Neural cell (in vitro differentiated cells): ENCODE results near the gene CCNL2.

Experiments
- EP300 ChIP-seq: fragments of 450-650 bp; conservative IDR thresholded peaks from 2 replicates; pipeline ENCODE4 v1.6.1; 2014; ENCODE audit warnings: antibody characterized with exemption, mild to moderate bottlenecking, moderate library complexity; ENCODE audit not compliant: poor library complexity, severe bottlenecking
- EZH2 ChIP-seq: fragments of 200-600, 300-800 bp; shearing (Covaris generic), sonication (generic); IDR thresholded peaks from 2 replicates; pipeline ENCODE4 v1.6.1; 2014; ENCODE audit warnings: antibody characterized with exemption, low read length, borderline replicate concordance, mild to moderate bottlenecking; ENCODE audit not compliant: insufficient read depth, poor library complexity, severe bottlenecking
- MXI1 ChIP-seq: fragments of 450-650 bp; conservative IDR thresholded peaks from 2 replicates; pipeline ENCODE4 v1.6.1; 2014; ENCODE audit warnings: antibody characterized with exemption, mild to moderate bottlenecking; ENCODE audit not compliant: poor library complexity, severe bottlenecking
- POLR2AphosphoS5 ChIP-seq: IDR thresholded peaks from 2 replicates; pipeline ENCODE4 v1.6.1; 2012
- RAD21 ChIP-seq: fragments of 450-650 bp; conservative IDR thresholded peaks from 2 replicates; pipeline ENCODE4 v1.6.1; 2014; ENCODE audit warnings: antibody characterized with exemption, mild to moderate bottlenecking, moderate library complexity
- SMC3 ChIP-seq: fragments of 450-650 bp; conservative IDR thresholded peaks from 2 replicates; pipeline ENCODE4 v1.6.1; 2014; ENCODE audit warnings: antibody characterized with exemption, mild to moderate bottlenecking, moderate library complexity; ENCODE audit not compliant: poor library complexity
- TAF1 ChIP-seq: IDR thresholded peaks from 2 replicates; pipeline ENCODE4 v1.6.1; 2012; ENCODE audit warnings: low read depth
- TF ChIP-seq, protein P1 (sequence below): fragments of 450-650 bp; IDR thresholded peaks from 2 replicates; pipeline ENCODE4 v1.5.1; 2014; ENCODE audit warnings: antibody characterized with exemption, mild to moderate bottlenecking, moderate library complexity; ENCODE audit not compliant: poor library complexity, severe bottlenecking
- TF ChIP-seq, protein P2 (sequence below): IDR thresholded peaks from 2 replicates; pipeline ENCODE4 v1.6.1; 2012; ENCODE audit warnings: borderline replicate concordance

DNA sequence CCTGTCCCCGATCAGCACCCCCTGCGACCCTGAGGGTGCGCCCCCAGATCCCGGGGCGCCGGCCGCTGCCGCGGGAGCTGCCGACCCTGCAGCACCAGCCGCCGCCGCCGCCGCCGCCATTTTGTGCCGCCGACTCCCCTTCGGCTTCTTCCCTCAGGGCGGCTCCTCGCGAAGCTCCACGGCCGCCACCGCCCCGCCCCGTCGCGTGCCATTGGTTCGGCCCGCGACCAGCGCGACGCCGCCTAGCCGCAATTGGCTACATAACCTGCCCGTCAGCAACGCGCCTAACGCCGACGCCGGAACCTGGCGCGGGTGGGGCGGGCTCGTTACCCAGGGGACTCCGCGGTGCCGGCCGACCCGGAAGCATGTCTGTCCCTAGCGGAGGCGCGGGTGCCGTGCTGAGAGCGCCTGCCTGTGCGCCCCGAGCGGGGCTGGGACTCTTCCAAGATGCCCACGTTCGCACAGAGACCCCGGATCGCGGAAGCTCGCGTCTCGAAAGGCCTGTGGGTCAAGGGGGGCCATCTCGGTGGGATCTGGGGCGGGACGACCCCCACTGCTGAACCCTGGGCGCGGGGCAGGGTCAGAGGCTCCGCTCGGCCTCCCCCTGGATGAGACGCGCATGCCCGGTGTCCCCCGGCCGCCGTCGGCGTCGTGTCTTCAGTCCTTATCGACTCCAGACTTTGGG, at the start of gene CCNL2:
- TF ChIP-seq, protein P1, sequence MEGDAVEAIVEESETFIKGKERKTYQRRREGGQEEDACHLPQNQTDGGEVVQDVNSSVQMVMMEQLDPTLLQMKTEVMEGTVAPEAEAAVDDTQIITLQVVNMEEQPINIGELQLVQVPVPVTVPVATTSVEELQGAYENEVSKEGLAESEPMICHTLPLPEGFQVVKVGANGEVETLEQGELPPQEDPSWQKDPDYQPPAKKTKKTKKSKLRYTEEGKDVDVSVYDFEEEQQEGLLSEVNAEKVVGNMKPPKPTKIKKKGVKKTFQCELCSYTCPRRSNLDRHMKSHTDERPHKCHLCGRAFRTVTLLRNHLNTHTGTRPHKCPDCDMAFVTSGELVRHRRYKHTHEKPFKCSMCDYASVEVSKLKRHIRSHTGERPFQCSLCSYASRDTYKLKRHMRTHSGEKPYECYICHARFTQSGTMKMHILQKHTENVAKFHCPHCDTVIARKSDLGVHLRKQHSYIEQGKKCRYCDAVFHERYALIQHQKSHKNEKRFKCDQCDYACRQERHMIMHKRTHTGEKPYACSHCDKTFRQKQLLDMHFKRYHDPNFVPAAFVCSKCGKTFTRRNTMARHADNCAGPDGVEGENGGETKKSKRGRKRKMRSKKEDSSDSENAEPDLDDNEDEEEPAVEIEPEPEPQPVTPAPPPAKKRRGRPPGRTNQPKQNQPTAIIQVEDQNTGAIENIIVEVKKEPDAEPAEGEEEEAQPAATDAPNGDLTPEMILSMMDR, result peak; percentile 86
- peak; percentile 93 for TF ChIP-seq MXI1
- TF ChIP-seq EP300, result peak; percentile 46
- no peak for TF ChIP-seq EZH2
- TF ChIP-seq POLR2AphosphoS5, result peak; percentile 84
- no peak for TF ChIP-seq TAF1
- TF ChIP-seq, protein P2, sequence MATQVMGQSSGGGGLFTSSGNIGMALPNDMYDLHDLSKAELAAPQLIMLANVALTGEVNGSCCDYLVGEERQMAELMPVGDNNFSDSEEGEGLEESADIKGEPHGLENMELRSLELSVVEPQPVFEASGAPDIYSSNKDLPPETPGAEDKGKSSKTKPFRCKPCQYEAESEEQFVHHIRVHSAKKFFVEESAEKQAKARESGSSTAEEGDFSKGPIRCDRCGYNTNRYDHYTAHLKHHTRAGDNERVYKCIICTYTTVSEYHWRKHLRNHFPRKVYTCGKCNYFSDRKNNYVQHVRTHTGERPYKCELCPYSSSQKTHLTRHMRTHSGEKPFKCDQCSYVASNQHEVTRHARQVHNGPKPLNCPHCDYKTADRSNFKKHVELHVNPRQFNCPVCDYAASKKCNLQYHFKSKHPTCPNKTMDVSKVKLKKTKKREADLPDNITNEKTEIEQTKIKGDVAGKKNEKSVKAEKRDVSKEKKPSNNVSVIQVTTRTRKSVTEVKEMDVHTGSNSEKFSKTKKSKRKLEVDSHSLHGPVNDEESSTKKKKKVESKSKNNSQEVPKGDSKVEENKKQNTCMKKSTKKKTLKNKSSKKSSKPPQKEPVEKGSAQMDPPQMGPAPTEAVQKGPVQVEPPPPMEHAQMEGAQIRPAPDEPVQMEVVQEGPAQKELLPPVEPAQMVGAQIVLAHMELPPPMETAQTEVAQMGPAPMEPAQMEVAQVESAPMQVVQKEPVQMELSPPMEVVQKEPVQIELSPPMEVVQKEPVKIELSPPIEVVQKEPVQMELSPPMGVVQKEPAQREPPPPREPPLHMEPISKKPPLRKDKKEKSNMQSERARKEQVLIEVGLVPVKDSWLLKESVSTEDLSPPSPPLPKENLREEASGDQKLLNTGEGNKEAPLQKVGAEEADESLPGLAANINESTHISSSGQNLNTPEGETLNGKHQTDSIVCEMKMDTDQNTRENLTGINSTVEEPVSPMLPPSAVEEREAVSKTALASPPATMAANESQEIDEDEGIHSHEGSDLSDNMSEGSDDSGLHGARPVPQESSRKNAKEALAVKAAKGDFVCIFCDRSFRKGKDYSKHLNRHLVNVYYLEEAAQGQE, result peak; percentile 69
- peak; percentile 46 for TF ChIP-seq RAD21
- TF ChIP-seq SMC3, result peak; percentile 40
